Measurements from ENCODE around the gene PLEKHA6.

GRCh38 chr1:204338360-204338759 is 21.4 kb downstream of the PLEKHA6 start:
- TF ChIP-seq POLR2A (IDR thresholded peaks at IDR 0.05; ENCODE audit: low read depth, low read length) (no peak), CTCF (conservative IDR thresholded peaks at IDR 0.05; ENCODE audit: low read depth, low read length) (no peak), MAFK (IDR thresholded peaks at IDR 0.05; ENCODE audit: low read depth, low read length) (no peak), SMC3 (IDR thresholded peaks at IDR 0.05; ENCODE audit: low read depth, low read length) (no peak), ELK1 (IDR thresholded peaks at IDR 0.05; ENCODE audit: borderline replicate concordance, low read depth, low read length) (no peak), RFX5 (IDR thresholded peaks at IDR 0.05; ENCODE audit: low read depth, low read length) (no peak), USF2 (IDR thresholded peaks at IDR 0.05; ENCODE audit: low read depth, low read length) (no peak), MXI1 (IDR thresholded peaks at IDR 0.05; ENCODE audit: borderline replicate concordance, low read depth, low read length) (no peak), CEBPB (IDR thresholded peaks at IDR 0.05; ENCODE audit: low read depth, low read length) (no peak), RCOR1 (IDR thresholded peaks at IDR 0.05; ENCODE audit: insufficient replicate concordance, low read length) (no peak), RAD21 (IDR thresholded peaks at IDR 0.05; ENCODE audit: low read length) (no peak), FOS (IDR thresholded peaks at IDR 0.05; ENCODE audit: low read depth, low read length) (no peak), MAZ (IDR thresholded peaks at IDR 0.05; ENCODE audit: borderline replicate concordance, low read depth, low read length) (no peak)

Data from IMR-90 (cell line).